Neutrophil (primary cell): Measurements from ENCODE around the gene PLEKHA7.

Source experiments
- H3K27ac ChIP-seq: fragments of 200-600 bp; sonication (generic); 2 replicates; pipeline ENCODE4 v1.5.1; 2016; ENCODE audit warnings: mild to moderate bottlenecking, moderate library complexity
- H3K27me3 ChIP-seq: fragments of 200-600 bp; sonication (generic); 2 replicates; pipeline ENCODE4 v1.6.0; 2016; ENCODE audit warnings: mild to moderate bottlenecking
- H3K36me3 ChIP-seq: fragments of 200-600 bp; sonication (generic); 2 replicates; pipeline ENCODE4 v1.5.1; 2017
- H3K4me1 ChIP-seq, 2 experiments: fragments of 200-600 bp in 1 of 2; sonication (generic) in 1 of 2; 1 replicate in 1 of 2; 2 replicates in 1 of 2; pipeline versions ENCODE4 v1.5.1 to v1.6.1; 2013 to 2016; ENCODE audit warnings: low read depth in 1 of 2, low read length in 1 of 2, mild to moderate bottlenecking in 1 of 2, moderate library complexity in 1 of 2; ENCODE audit not compliant: control insufficient read depth in 1 of 2, insufficient read depth in 1 of 2
- H3K4me3 ChIP-seq, 2 experiments: fragments of 200-600 bp in 1 of 2; sonication (generic) in 1 of 2; 1 replicate in 1 of 2; 2 replicates in 1 of 2; pipeline ENCODE4 v1.5.1; 2013 to 2016; ENCODE audit warnings: low read depth in 1 of 2, low read length in 1 of 2, mild to moderate bottlenecking in 1 of 2, moderate library complexity in 1 of 2
- H3K9me3 ChIP-seq: fragments of 200-600 bp; sonication (generic); 2 replicates; pipeline ENCODE4 v1.5.1; 2016
- CTCF ChIP-seq: fragments of 200-600 bp; sonication (generic); IDR thresholded peaks from 2 replicates; pipeline ENCODE4 v1.5.1; 2016; ENCODE audit warnings: antibody characterized with exemption

PLEKHA7 gene

GRCh38 chr11:16793511-16793910, 220.7 kb downstream of the PLEKHA7 start:
- H3K4me1 ChIP-seq: peaks cover 18 to 22% of the 10 kb centered on the region in 2 experiments
- no peaks in the 10 kb centered on the region for H3K9me3 ChIP-seq
- H3K4me3 ChIP-seq: no peak overlapping the region
- H3K27ac ChIP-seq: no peak overlapping the region
- no peaks in the 10 kb centered on the region for H3K36me3 ChIP-seq
- H3K27me3 ChIP-seq: no peaks in the 10 kb centered on the region
- no peak for TF ChIP-seq CTCF

- TF ChIP-seq CTCF: no peak
- Histone ChIP-seq H3K4me3 (no peak overlapping the region), H3K9me3 (no peaks in the 10 kb centered on the region), H3K36me3 (no peaks in the 10 kb centered on the region), H3K27me3 (no peaks in the 10 kb centered on the region), H3K4me1 (peaks cover 18 to 22% of the 10 kb centered on the region in 2 experiments), H3K27ac (no peak overlapping the region)
Measured at GRCh38 chr11:16793009-16793408, 221.2 kb downstream of the PLEKHA7 start.

- no peak overlapping the region for H3K27ac ChIP-seq
- H3K9me3 ChIP-seq: no peaks in the 10 kb centered on the region
- no peak for TF ChIP-seq CTCF
- no peaks in the 10 kb centered on the region for H3K27me3 ChIP-seq
- peaks cover 18 to 22% of the 10 kb centered on the region in 2 experiments for H3K4me1 ChIP-seq
- H3K4me3 ChIP-seq: no peak overlapping the region
- H3K36me3 ChIP-seq: no peaks in the 10 kb centered on the region
Measured at GRCh38 chr11:16792426-16792825, 221.8 kb downstream of the PLEKHA7 start.

- H3K4me3 ChIP-seq: no peak overlapping the region
- H3K27ac ChIP-seq: no peak overlapping the region
- peaks cover 18 to 22% of the 10 kb centered on the region in 2 experiments for H3K4me1 ChIP-seq
- H3K36me3 ChIP-seq: no peaks in the 10 kb centered on the region
- no peaks in the 10 kb centered on the region for H3K9me3 ChIP-seq
- TF ChIP-seq CTCF: no peak
- no peaks in the 10 kb centered on the region for H3K27me3 ChIP-seq
Measured at GRCh38 chr11:16791191-16791961, 222.8 kb downstream of the PLEKHA7 start.

- no peaks in the 10 kb centered on the region for H3K36me3 ChIP-seq
- peaks cover 18 to 25% of the 10 kb centered on the region in 2 experiments for H3K4me1 ChIP-seq
- no peak overlapping the region for H3K4me3 ChIP-seq
- no peak for TF ChIP-seq CTCF
- no peaks in the 10 kb centered on the region for H3K27me3 ChIP-seq
- no peaks in the 10 kb centered on the region for H3K9me3 ChIP-seq
- no peak overlapping the region for H3K27ac ChIP-seq
Measured at GRCh38 chr11:16790486-16791190, 223.6 kb downstream of the PLEKHA7 start.
